Measurements from ENCODE around the gene ABLIM3.

DNA sequence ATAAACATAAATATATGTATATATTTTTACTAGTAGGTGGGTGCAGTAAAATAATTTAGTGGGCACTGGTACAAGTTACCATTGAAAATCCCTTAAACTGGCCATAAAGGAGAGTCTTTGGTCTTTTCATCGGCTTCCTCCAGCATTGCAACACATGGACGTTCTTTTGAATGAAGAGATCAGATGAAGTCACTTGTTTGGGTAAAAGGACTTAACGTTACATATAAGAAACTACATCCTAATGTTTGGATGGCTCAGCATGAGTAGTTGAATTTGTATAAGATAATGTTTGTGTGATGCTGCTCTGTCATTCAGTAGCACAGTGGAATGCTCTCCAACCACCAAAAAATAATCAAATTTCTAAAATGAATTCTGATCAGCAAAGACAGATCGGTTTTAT lies 161.9 kb downstream of the ABLIM3 start:
- TF ChIP-seq, protein P1, sequence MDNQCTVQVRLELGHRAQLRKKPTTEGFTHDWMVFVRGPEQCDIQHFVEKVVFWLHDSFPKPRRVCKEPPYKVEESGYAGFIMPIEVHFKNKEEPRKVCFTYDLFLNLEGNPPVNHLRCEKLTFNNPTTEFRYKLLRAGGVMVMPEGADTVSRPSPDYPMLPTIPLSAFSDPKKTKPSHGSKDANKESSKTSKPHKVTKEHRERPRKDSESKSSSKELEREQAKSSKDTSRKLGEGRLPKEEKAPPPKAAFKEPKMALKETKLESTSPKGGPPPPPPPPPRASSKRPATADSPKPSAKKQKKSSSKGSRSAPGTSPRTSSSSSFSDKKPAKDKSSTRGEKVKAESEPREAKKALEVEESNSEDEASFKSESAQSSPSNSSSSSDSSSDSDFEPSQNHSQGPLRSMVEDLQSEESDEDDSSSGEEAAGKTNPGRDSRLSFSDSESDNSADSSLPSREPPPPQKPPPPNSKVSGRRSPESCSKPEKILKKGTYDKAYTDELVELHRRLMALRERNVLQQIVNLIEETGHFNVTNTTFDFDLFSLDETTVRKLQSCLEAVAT (IDR thresholded peaks at IDR 0.05), result no peak
- TF ChIP-seq ZZZ3 (IDR thresholded peaks at IDR 0.05; ENCODE audit: control insufficient read depth, insufficient read length, low read depth), result no peak
- TF ChIP-seq CHD2 (IDR thresholded peaks at IDR 0.05; ENCODE audit: borderline replicate concordance, low read depth, low read length), result no peak
- no peak for TF ChIP-seq GABPA (IDR thresholded peaks at IDR 0.05; ENCODE audit: low read depth)
